Epithelial cell of proximal tubule (primary cell): ENCODE data around the gene ZNF407. TPM values are rescaled to one million over a fixed set of nuclear protein-coding genes. Genes with fewer than 3 reads are reported as not detected.

ENCODE experiments used
- DNase-seq: peaks from one replicate; pipeline ENCODE4 v3.0.0-alpha.2; 2011; ENCODE audit warnings: low read depth
- H3K4me3 ChIP-seq: 2 replicates; pipeline ENCODE4 v1.5.1; 2011; ENCODE audit warnings: low read depth, mild to moderate bottlenecking, low read length
- CTCF ChIP-seq: conservative IDR thresholded peaks from 2 replicates; pipeline ENCODE4 v1.5.1; 2012; ENCODE audit warnings: low read depth, mild to moderate bottlenecking, low read length
- total RNA-seq: library from RNA; depleted of rRNA; stranded (reverse); fragments of >200 nt; gene quantifications from 2 replicates; pipeline ENCODE4 v1.2.3, GENCODE V29; 2015

Gene ZNF407
- total RNA-seq, 1 donor from 2014 or later, result 3.0 TPM

GRCh38 chr18:74728586-74728985 lies 130.9 kb downstream of the ZNF407 start:
- H3K4me3 ChIP-seq, result no peak overlapping the region
- no peak for TF ChIP-seq CTCF
- DNase-seq, result no peak

GRCh38 chr18:74731097-74731496 lies 133.4 kb downstream of the ZNF407 start:
- DNase-seq, result no peak
- TF ChIP-seq CTCF, result no peak

GRCh38 chr18:74732380-74732779 lies 134.7 kb downstream of the ZNF407 start:
- no peak for DNase-seq
- TF ChIP-seq CTCF, result no peak
- no peak overlapping the region for H3K4me3 ChIP-seq

More at GRCh38 chr18:74731097-74731496, 133.4 kb downstream of the ZNF407 start:
- H3K4me3 ChIP-seq, result no peak overlapping the region

- H3K4me3 ChIP-seq, result no peak overlapping the region
- no peak for TF ChIP-seq CTCF
- no peak for DNase-seq
These were observed 135.9 kb downstream of the ZNF407 start for GRCh38 chr18:74733598-74733997.

GRCh38 chr18:74734013-74734444 lies 136.4 kb downstream of the ZNF407 start:
- no peak overlapping the region for H3K4me3 ChIP-seq
- no peak for TF ChIP-seq CTCF
- no peak for DNase-seq

GRCh38 chr18:74739926-74740325 lies 142.3 kb downstream of the ZNF407 start:
- DNase-seq, result no peak
- no peak overlapping the region for H3K4me3 ChIP-seq
- no peak for TF ChIP-seq CTCF

GRCh38 chr18:74742573-74743243 lies 145.0 kb downstream of the ZNF407 start:
- H3K4me3 ChIP-seq, result no peak overlapping the region
- no peak for DNase-seq
- TF ChIP-seq CTCF, result no peak
